H1 (cell line): ENCODE data around the gene ASH1L. TPM values are rescaled to one million over a fixed set of nuclear protein-coding genes. Genes with fewer than 3 reads are reported as not detected.

ENCODE experiments used
- CTCF ChIA-PET: fragments of 300-600 bp; sonication (Branson Sonifier 250); formaldehyde crosslinking; loops from one replicate; lab custom pipeline; 2021; ENCODE audit not compliant: partially characterized antibody; lab: Charles Lee
- POLR2A ChIA-PET: fragments of 300-600 bp; sonication (Branson Sonifier 250); formaldehyde crosslinking; loops from one replicate; lab custom pipeline; 2021; ENCODE audit warnings: inconsistent platforms; ENCODE audit not compliant: partially characterized antibody; lab: Charles Lee
- DNase-seq, 2 experiments: peaks; one replicate each; pipeline versions ENCODE4 v3.0.0 to v3.0.0-alpha.2; 2010 to 2022; ENCODE audit warnings: low spot score in 2 of 2, low read depth in 1 of 2, mixed read lengths in 1 of 2
- FAIRE-seq: peaks from 2 replicates; lab custom pipeline; 2011; peaks lifted over from hg19 to GRCh38; lab: Jason Lieb, UNC
- H2AFZ ChIP-seq: 2 replicates; pipeline ENCODE4 v1.8.1; 2012; ENCODE audit warnings: low read length, inconsistent platforms
- H2AK5ac ChIP-seq: 2 replicates; pipeline ENCODE4 v1.6.1; 2013; ENCODE audit warnings: low read depth, low read length
- H2BK120ac ChIP-seq: replicated peaks from 2 replicates; pipeline ENCODE3; 2013; ENCODE audit warnings: low read depth, low read length, inconsistent platforms
- H2BK12ac ChIP-seq: 2 replicates; pipeline ENCODE4 v1.6.1; 2013; ENCODE audit warnings: low read depth, low read length
- H2BK15ac ChIP-seq: 2 replicates; pipeline ENCODE4 v1.6.1; 2013; ENCODE audit warnings: low read length
- H2BK20ac ChIP-seq: 2 replicates; pipeline ENCODE4 v1.6.1; 2013; ENCODE audit warnings: low read length
- H2BK5ac ChIP-seq: 2 replicates; pipeline ENCODE4 v1.6.1; 2013; ENCODE audit warnings: low read depth, low read length
- H3K14ac ChIP-seq: 2 replicates; pipeline ENCODE4 v1.6.1; 2013; ENCODE audit warnings: inconsistent platforms; ENCODE audit not compliant: insufficient read length
- H3K18ac ChIP-seq: 2 replicates; pipeline ENCODE4 v1.6.1; 2013; ENCODE audit warnings: low read length; ENCODE audit errors: extremely low read depth
- H3K23ac ChIP-seq: 2 replicates; pipeline ENCODE4 v1.6.1; 2013; ENCODE audit warnings: inconsistent platforms; ENCODE audit not compliant: insufficient read length
- H3K23me2 ChIP-seq: 2 replicates; pipeline ENCODE4 v1.6.1; 2013; ENCODE audit warnings: low read depth, low read length
- H3K27ac ChIP-seq: 2 replicates; pipeline ENCODE4 v1.6.1; 2011; ENCODE audit warnings: low read depth, low read length, inconsistent platforms
- H3K27me3 ChIP-seq, 4 experiments: replicated peaks in 1 of 4; 1 replicate in 1 of 4; 2 replicates in 3 of 4; pipeline versions ENCODE4 v1.6.1 to v1.8.1; 2011 to 2013; ENCODE audit warnings: low read length in 3 of 4, mild to moderate bottlenecking in 3 of 4, inconsistent platforms in 2 of 4, mixed read lengths in 2 of 4, moderate library complexity in 1 of 4; ENCODE audit not compliant: control insufficient read depth in 3 of 4, insufficient read depth in 3 of 4; ENCODE audit errors: extremely low read depth in 1 of 4
- H3K36me3 ChIP-seq, 4 experiments: 2 replicates each; pipeline versions ENCODE4 v1.6.1 to v1.8.1; 2011 to 2013; ENCODE audit warnings: mild to moderate bottlenecking in 4 of 4, low read length in 3 of 4, moderate library complexity in 2 of 4, control low read depth in 1 of 4, inconsistent platforms in 1 of 4; ENCODE audit not compliant: insufficient read depth in 4 of 4, control insufficient read depth in 2 of 4
- H3K4ac ChIP-seq: replicated peaks from 2 replicates; pipeline ENCODE3; 2013; ENCODE audit warnings: low read length, low read depth, mixed read lengths, inconsistent platforms; ENCODE audit not compliant: insufficient read length
- H3K4me1 ChIP-seq, 4 experiments: replicated peaks in 1 of 4; 1 replicate in 1 of 4; 2 replicates in 3 of 4; pipeline versions ENCODE4 v1.6.1 to v1.8.1; 2011 to 2013; ENCODE audit warnings: low read length in 3 of 4, inconsistent platforms in 2 of 4, mixed read lengths in 1 of 4; ENCODE audit not compliant: insufficient read depth in 4 of 4, control insufficient read depth in 3 of 4
- H3K4me2 ChIP-seq, 2 experiments: 2 replicates each; pipeline versions ENCODE4 v1.6.1 to v1.8.1; 2011 to 2013; ENCODE audit warnings: low read depth in 2 of 2, low read length in 2 of 2, control low read depth in 1 of 2, inconsistent platforms in 1 of 2, mild to moderate bottlenecking in 1 of 2; ENCODE audit not compliant: insufficient read depth in 1 of 2
- H3K4me3 ChIP-seq, 4 experiments: fragments of 200-600, 300-600 bp in 1 of 4; sonication (generic), shearing (Covaris generic), sonication (Bioruptor Twin) in 1 of 4; 2 replicates each; pipeline versions ENCODE4 v1.5.1 to v1.8.1; 2011 to 2016; ENCODE audit warnings: low read length in 4 of 4, low read depth in 3 of 4, control low read depth in 2 of 4, inconsistent platforms in 2 of 4, mild to moderate bottlenecking in 2 of 4, mixed read lengths in 1 of 4, moderate library complexity in 1 of 4; ENCODE audit not compliant: insufficient read depth in 2 of 4; ENCODE audit errors: extremely low read depth in 1 of 4
- H3K56ac ChIP-seq: replicated peaks from 2 replicates; pipeline ENCODE3; 2013; ENCODE audit warnings: low read depth, mild to moderate bottlenecking, mixed read lengths, low read length, inconsistent platforms; ENCODE audit not compliant: insufficient read length
- H3K79me1 ChIP-seq: 2 replicates; pipeline ENCODE4 v1.6.1; 2013; ENCODE audit warnings: low read depth, low read length, control low read depth
- H3K79me2 ChIP-seq, 2 experiments: 2 replicates each; pipeline versions ENCODE4 v1.6.1 to v1.8.1; 2012 to 2013; ENCODE audit warnings: low read length in 2 of 2, mild to moderate bottlenecking in 2 of 2, inconsistent platforms in 1 of 2; ENCODE audit not compliant: insufficient read depth in 2 of 2, control insufficient read depth in 1 of 2
- H3K9ac ChIP-seq, 4 experiments: replicated peaks in 1 of 4; 1 replicate in 1 of 4; 2 replicates in 3 of 4; pipeline versions ENCODE4 v1.6.1 to v1.8.1; 2011 to 2013; ENCODE audit warnings: low read depth in 3 of 4, low read length in 3 of 4, control low read depth in 2 of 4, mild to moderate bottlenecking in 2 of 4, moderate library complexity in 2 of 4, inconsistent platforms in 1 of 4; ENCODE audit errors: extremely low read depth in 1 of 4
- H3K9me3 ChIP-seq, 2 experiments: 2 replicates each; pipeline versions ENCODE4 v1.6.1 to v1.8.1; 2012 to 2013; ENCODE audit warnings: mild to moderate bottlenecking in 2 of 2, moderate library complexity in 2 of 2, control low read depth in 1 of 2, inconsistent platforms in 1 of 2, low read depth in 1 of 2, low read length in 1 of 2, mixed read lengths in 1 of 2; ENCODE audit not compliant: insufficient read depth in 2 of 2
- H4K20me1 ChIP-seq, 2 experiments: replicated peaks in 1 of 2; 2 replicates each; pipeline versions ENCODE3 to v1.8.1; 2011 to 2013; ENCODE audit warnings: inconsistent platforms in 2 of 2, low read length in 2 of 2, mild to moderate bottlenecking in 1 of 2; ENCODE audit not compliant: insufficient read depth in 2 of 2, control insufficient read depth in 1 of 2
- H4K5ac ChIP-seq: 2 replicates; pipeline ENCODE4 v1.6.1; 2013; ENCODE audit warnings: low read length, low read depth, mixed read lengths, inconsistent platforms; ENCODE audit not compliant: insufficient read length
- H4K8ac ChIP-seq: 2 replicates; pipeline ENCODE4 v1.8.0; 2013; ENCODE audit warnings: mild to moderate bottlenecking, moderate library complexity, low read length, inconsistent platforms; ENCODE audit not compliant: insufficient read depth; ENCODE audit errors: extremely low read depth
- H4K91ac ChIP-seq: replicated peaks from 2 replicates; pipeline ENCODE3; 2013; ENCODE audit warnings: low read length, mixed read lengths, inconsistent platforms; ENCODE audit not compliant: insufficient read length
- ATF3 ChIP-seq: IDR thresholded peaks from 2 replicates; pipeline ENCODE4 v1.6.1; 2011; ENCODE audit warnings: low read depth, mild to moderate bottlenecking, low read length; ENCODE audit not compliant: insufficient read depth
- CEBPB ChIP-seq: IDR thresholded peaks from 2 replicates; pipeline ENCODE4 v1.6.1; 2012; ENCODE audit warnings: low read depth, low read length
- CHD1 ChIP-seq: IDR thresholded peaks from 2 replicates; pipeline ENCODE4 v1.6.1; 2012; ENCODE audit warnings: low read depth, low read length, improper control_type of control experiment
- EGR1 ChIP-seq: IDR thresholded peaks from 2 replicates; pipeline ENCODE4 v1.6.1; 2011; ENCODE audit warnings: low read depth, low read length, borderline replicate concordance
- JUND ChIP-seq: IDR thresholded peaks from 2 replicates; pipeline ENCODE4 v1.6.1; 2011; ENCODE audit warnings: mild to moderate bottlenecking, improper control_type of control experiment, low read length
- KDM5A ChIP-seq: fragments of 200-600 bp; IDR thresholded peaks from 2 replicates; pipeline ENCODE4 v1.7.1; 2012; ENCODE audit warnings: mild to moderate bottlenecking, low read length, inconsistent platforms, mixed read lengths
- RFX5 ChIP-seq: IDR thresholded peaks from 2 replicates; pipeline ENCODE4 v1.6.1; 2011; ENCODE audit warnings: low read depth, low read length, improper control_type of control experiment, borderline replicate concordance
- SIX5 ChIP-seq: IDR thresholded peaks from 2 replicates; pipeline ENCODE4 v1.6.1; 2011; ENCODE audit warnings: mild to moderate bottlenecking, low read depth, low read length
- TAF1 ChIP-seq: IDR thresholded peaks from 2 replicates; pipeline ENCODE4 v1.6.1; 2011; ENCODE audit warnings: mild to moderate bottlenecking, low read depth, low read length
- ZNF274 ChIP-seq: IDR thresholded peaks from 2 replicates; pipeline ENCODE4 v1.7.0; 2012; ENCODE audit warnings: low read length, borderline replicate concordance; ENCODE audit errors: extremely low read depth
- WGBS, 2 experiments: shearing (Covaris generic) in 1 of 2; methylation state at CpG; one replicate each; pipeline versions ENCODE4 v1.1.6 to v1.1.7; 2013 to 2015; ENCODE audit warnings: low lambda C conversion rate in 2 of 2, mixed read lengths in 2 of 2, inconsistent platforms in 1 of 2, low coverage in 1 of 2, missing lambda C conversion rate in 1 of 2; ENCODE audit not compliant: insufficient replicate concordance in 2 of 2, insufficient coverage in 1 of 2, insufficient read length in 1 of 2; ENCODE audit errors: extremely low coverage in 1 of 2, missing lambda C conversion rate in 1 of 2; 5-methylcytosine and 5-hydroxymethylcytosine counted together
- polyA plus RNA-seq, 7 experiments: library from polyadenylated mRNA; depleted of rRNA in 3 of 7; stranded (reverse) in 5 of 7; unstranded in 2 of 7; fragments of >200 nt in 5 of 7; fragments of 200-250 nt in 2 of 7; gene quantifications; 1 replicate in 5 of 7; 2 replicates in 1 of 7; 4 replicates in 1 of 7; pipeline versions ENCODE4 v1.2.1 to v1.2.3, GENCODE V29; 2011 to 2013; ENCODE audit warnings: missing spikeins in 2 of 7, mixed read lengths in 2 of 7
- total RNA-seq: library from RNA; stranded (reverse); fragmentation: NEBNext Ultra II Directional; extraction: Animal tissue kit (Norgen Biotek cat#: 25700); gene quantifications from 2 replicates; pipeline ENCODE4 v1.2.1, GENCODE V29; 2021
- TF ChIP-seq, protein P1 (sequence below), 3 experiments: IDR thresholded peaks; 1 replicate in 2 of 3; 2 replicates in 1 of 3; pipeline versions ENCODE4 v1.5.1 to v1.6.1; 2011; ENCODE audit warnings: low read length in 3 of 3, mild to moderate bottlenecking in 3 of 3, inconsistent platforms in 2 of 3, low read depth in 1 of 3, moderate library complexity in 1 of 3; ENCODE audit not compliant: insufficient read depth in 1 of 3; ENCODE audit errors: control extremely low read depth in 1 of 3

Gene ASH1L
- total and polyA plus RNA-seq, 2 of the 8 experiments (the other 6 are each of a cell fraction or from before 2014, with no cell fraction given) = 7.5 to 27.6 TPM

DNA sequence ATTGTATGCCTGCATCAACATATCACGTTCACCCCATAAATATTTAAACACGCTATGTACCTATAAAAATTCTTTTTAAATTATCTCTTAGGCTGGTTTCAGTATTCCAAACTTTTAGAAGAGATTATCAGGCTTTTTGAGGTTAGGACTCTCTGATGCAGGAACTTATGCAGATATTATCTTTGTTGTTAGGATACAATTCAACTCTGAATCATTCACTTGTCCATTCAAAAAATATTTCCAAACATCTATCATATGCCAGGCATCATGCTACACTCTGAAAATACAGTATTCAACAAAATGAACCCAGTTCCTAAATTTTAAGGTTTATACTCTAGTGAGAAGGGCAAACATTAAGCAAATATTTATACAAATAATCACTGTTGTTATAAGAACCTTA is 40.5 kb downstream of the ASH1L start:
- no peak overlapping the region for H4K5ac ChIP-seq
- H2AK5ac ChIP-seq = no peak overlapping the region
- H3K79me1 ChIP-seq = 0 out of 2 replicates have a peak, but pooled peaks cover 4% of the 10 kb centered on the region
- H3K23me2 ChIP-seq = no peaks in the 10 kb centered on the region; the same call in 1 of the 2 replicates
- POLR2A ChIA-PET = no interaction called here
- FAIRE-seq (no peak), DNase-seq (no peak)
- no peaks in the 10 kb centered on the region for H3K4me1 ChIP-seq
- no peak overlapping the region for H2BK12ac ChIP-seq
- H3K18ac ChIP-seq = no peak overlapping the region
- no peak overlapping the region for H2AFZ ChIP-seq
- peaks cover 0 to 70% of the 10 kb centered on the region in 2 experiments; a peak in 3 of 4 replicates for H3K79me2 ChIP-seq
- CTCF ChIA-PET = interaction anchor here (0.6 kb wide), 1 partner anchor 839 kb away, joined by 5 read pairs; no protein-coding TSS in a partner anchor
- H2BK120ac ChIP-seq = no peak overlapping the region
- H4K8ac ChIP-seq = no peak overlapping the region
- no peaks in the 10 kb centered on the region for H3K27me3 ChIP-seq
- no peak overlapping the region for H3K4me3 ChIP-seq
- no peak overlapping the region for H3K4ac ChIP-seq
- H3K56ac ChIP-seq = no peak overlapping the region
- no peaks in the 10 kb centered on the region for H3K9me3 ChIP-seq
- TF ChIP-seq ATF3 (no peak), TAF1 (no peak), JUND (no peak), CHD1 (no peak), SIX5 (no peak), EGR1 (no peak), CEBPB (no peak), RFX5 (no peak), KDM5A (no peak), ZNF274 (no peak)
- TF ChIP-seq, protein P1, sequence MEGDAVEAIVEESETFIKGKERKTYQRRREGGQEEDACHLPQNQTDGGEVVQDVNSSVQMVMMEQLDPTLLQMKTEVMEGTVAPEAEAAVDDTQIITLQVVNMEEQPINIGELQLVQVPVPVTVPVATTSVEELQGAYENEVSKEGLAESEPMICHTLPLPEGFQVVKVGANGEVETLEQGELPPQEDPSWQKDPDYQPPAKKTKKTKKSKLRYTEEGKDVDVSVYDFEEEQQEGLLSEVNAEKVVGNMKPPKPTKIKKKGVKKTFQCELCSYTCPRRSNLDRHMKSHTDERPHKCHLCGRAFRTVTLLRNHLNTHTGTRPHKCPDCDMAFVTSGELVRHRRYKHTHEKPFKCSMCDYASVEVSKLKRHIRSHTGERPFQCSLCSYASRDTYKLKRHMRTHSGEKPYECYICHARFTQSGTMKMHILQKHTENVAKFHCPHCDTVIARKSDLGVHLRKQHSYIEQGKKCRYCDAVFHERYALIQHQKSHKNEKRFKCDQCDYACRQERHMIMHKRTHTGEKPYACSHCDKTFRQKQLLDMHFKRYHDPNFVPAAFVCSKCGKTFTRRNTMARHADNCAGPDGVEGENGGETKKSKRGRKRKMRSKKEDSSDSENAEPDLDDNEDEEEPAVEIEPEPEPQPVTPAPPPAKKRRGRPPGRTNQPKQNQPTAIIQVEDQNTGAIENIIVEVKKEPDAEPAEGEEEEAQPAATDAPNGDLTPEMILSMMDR (IDR thresholded peaks at IDR 0.05; ENCODE audit: control extremely low read depth in 1 of 3, insufficient read depth in 1 of 3, low read depth in 1 of 3, low read length in 3 of 3) = no peak
- no peak overlapping the region for H2BK5ac ChIP-seq
- H3K14ac ChIP-seq = no peak overlapping the region
- no peak overlapping the region for H4K91ac ChIP-seq
- H3K4me2 ChIP-seq = no peak overlapping the region
- H2BK20ac ChIP-seq = no peak overlapping the region
- H2BK15ac ChIP-seq = no peak overlapping the region
- H3K9ac ChIP-seq = no peak overlapping the region
- H3K27ac ChIP-seq = no peak overlapping the region
- 87% methylated on average over 2 of the region's 2 CpGs; no CpG with 5 or more reads in 1 of the 2 experiments for WGBS, 2 experiments
- H4K20me1 ChIP-seq = peaks cover 4 to 6% of the 10 kb centered on the region in 2 experiments
- H3K36me3 ChIP-seq = peaks cover 0 to 3% (median 0%) of the 10 kb centered on the region in 4 experiments; a peak in 2 of 8 replicates
- no peak overlapping the region for H3K23ac ChIP-seq
